ENCODE data around the gene CALHM1. TPM values are rescaled to one million over a fixed set of nuclear protein-coding genes. Genes with fewer than 3 reads are reported as not detected.

Gene CALHM1
- total and polyA plus RNA-seq, 2 of the 8 experiments (the other 6 are each of a cell fraction or from before 2014, with no cell fraction given) = 0.29 to 0.34 TPM

- WGBS, 2 experiments (ENCODE audit: extremely low coverage in 1 of 2, insufficient coverage in 1 of 2, insufficient read length in 1 of 2, insufficient replicate concordance in 2 of 2, low coverage in 1 of 2, low lambda C conversion rate in 2 of 2, missing lambda C conversion rate in 1 of 2) = 91% methylated on average over 4 of the region's 4 CpGs; no CpG with 5 or more reads in 1 of the 2 experiments
- H3K4ac ChIP-seq (replicated peaks; ENCODE audit: insufficient read length, low read depth, low read length) = no peak overlapping the region
- H3K9me3 ChIP-seq (ENCODE audit: insufficient read depth in 2 of 2, low read depth in 1 of 2, low read length in 1 of 2) = no peaks in the 10 kb centered on the region
- H3K27me3 ChIP-seq (replicated peaks in 1 of 4; ENCODE audit: control insufficient read depth in 3 of 4, extremely low read depth in 1 of 4, insufficient read depth in 3 of 4, low read length in 3 of 4) = no peaks in the 10 kb centered on the region
- no peak for FAIRE-seq
- H3K23ac ChIP-seq (ENCODE audit: insufficient read length) = no peak overlapping the region
- H3K4me2 ChIP-seq (ENCODE audit: insufficient read depth in 1 of 2, low read depth in 2 of 2, low read length in 2 of 2) = no peak overlapping the region
- H3K36me3 ChIP-seq (ENCODE audit: control insufficient read depth in 2 of 4, insufficient read depth in 4 of 4, low read length in 3 of 4) = peaks cover 63 to 94% (median 89%) of the 10 kb centered on the region in 4 experiments
- no peak overlapping the region for H3K56ac ChIP-seq (replicated peaks; ENCODE audit: insufficient read length, low read depth, low read length)
- H2BK12ac ChIP-seq (ENCODE audit: low read depth, low read length) = no peak overlapping the region
- DNase-seq (ENCODE audit: low read depth in 1 of 2, low spot score in 2 of 2) = no peak
- no peak overlapping the region for H2BK120ac ChIP-seq (replicated peaks; ENCODE audit: low read depth, low read length)
- H2AFZ ChIP-seq (ENCODE audit: low read length) = no peak overlapping the region
- no peaks in the 10 kb centered on the region for H3K4me1 ChIP-seq (replicated peaks in 1 of 4; ENCODE audit: control insufficient read depth in 3 of 4, insufficient read depth in 4 of 4, low read length in 3 of 4)
- no peaks in the 10 kb centered on the region for H3K79me2 ChIP-seq (ENCODE audit: control insufficient read depth in 1 of 2, insufficient read depth in 2 of 2, low read length in 2 of 2)
- H3K27ac ChIP-seq (ENCODE audit: low read depth, low read length) = no peak overlapping the region
- peaks cover 7 to 14% of the 10 kb centered on the region in 2 experiments for H4K20me1 ChIP-seq (replicated peaks in 1 of 2; ENCODE audit: control insufficient read depth in 1 of 2, insufficient read depth in 2 of 2, low read length in 2 of 2)
- H4K5ac ChIP-seq (ENCODE audit: insufficient read length, low read depth, low read length) = no peak overlapping the region
- H3K9ac ChIP-seq (replicated peaks in 1 of 4; ENCODE audit: extremely low read depth in 1 of 4, low read depth in 3 of 4, low read length in 3 of 4) = no peak overlapping the region
- no peak overlapping the region for H3K14ac ChIP-seq (ENCODE audit: insufficient read length)
- no peak overlapping the region for H4K91ac ChIP-seq (replicated peaks; ENCODE audit: insufficient read length, low read length)
- no peaks in the 10 kb centered on the region for H3K79me1 ChIP-seq (ENCODE audit: low read depth, low read length)
- H2AK5ac ChIP-seq (ENCODE audit: low read depth, low read length) = no peak overlapping the region
- H4K8ac ChIP-seq (ENCODE audit: extremely low read depth, insufficient read depth, low read length) = no peak overlapping the region
- ChIA-PET CTCF (ENCODE audit: partially characterized antibody) (interaction anchor here (0.8 to 4.3 kb wide), 6 partner anchors 21 to 74 kb away, joined by 3 to 35 read pairs (median 4); partner anchors contain the start of gene CALHM1), POLR2A (ENCODE audit: partially characterized antibody) (interaction anchor here (1.2 kb wide), 1 partner anchor 13 kb away, joined by 3 read pairs; no protein-coding TSS in a partner anchor)
- H2BK15ac ChIP-seq (ENCODE audit: low read length) = no peak overlapping the region
- H3K18ac ChIP-seq (ENCODE audit: extremely low read depth, low read length) = no peak overlapping the region
- no peak overlapping the region for H2BK5ac ChIP-seq (ENCODE audit: low read depth, low read length)
- no peak overlapping the region for H2BK20ac ChIP-seq (ENCODE audit: low read length)
- no peak overlapping the region for H3K4me3 ChIP-seq (ENCODE audit: extremely low read depth in 1 of 4, insufficient read depth in 2 of 4, low read depth in 3 of 4, low read length in 4 of 4)
- H3K23me2 ChIP-seq (ENCODE audit: low read depth, low read length) = no peaks in the 10 kb centered on the region
These were observed 39.6 kb downstream of the CALHM1 start for GRCh38 chr10:103419101-103419500.

Data from H1 (cell line).